Suppressor macrophage treated with lipopolysaccharide for 1 hour (primary cell): ENCODE measurements around the gene AGTPBP1.

Experiments used
- DNase-seq, 3 donors: peaks; one replicate each; pipeline ENCODE4 v3.0.0-alpha.2; 2020 to 2022

AGTPBP1 gene

DNA sequence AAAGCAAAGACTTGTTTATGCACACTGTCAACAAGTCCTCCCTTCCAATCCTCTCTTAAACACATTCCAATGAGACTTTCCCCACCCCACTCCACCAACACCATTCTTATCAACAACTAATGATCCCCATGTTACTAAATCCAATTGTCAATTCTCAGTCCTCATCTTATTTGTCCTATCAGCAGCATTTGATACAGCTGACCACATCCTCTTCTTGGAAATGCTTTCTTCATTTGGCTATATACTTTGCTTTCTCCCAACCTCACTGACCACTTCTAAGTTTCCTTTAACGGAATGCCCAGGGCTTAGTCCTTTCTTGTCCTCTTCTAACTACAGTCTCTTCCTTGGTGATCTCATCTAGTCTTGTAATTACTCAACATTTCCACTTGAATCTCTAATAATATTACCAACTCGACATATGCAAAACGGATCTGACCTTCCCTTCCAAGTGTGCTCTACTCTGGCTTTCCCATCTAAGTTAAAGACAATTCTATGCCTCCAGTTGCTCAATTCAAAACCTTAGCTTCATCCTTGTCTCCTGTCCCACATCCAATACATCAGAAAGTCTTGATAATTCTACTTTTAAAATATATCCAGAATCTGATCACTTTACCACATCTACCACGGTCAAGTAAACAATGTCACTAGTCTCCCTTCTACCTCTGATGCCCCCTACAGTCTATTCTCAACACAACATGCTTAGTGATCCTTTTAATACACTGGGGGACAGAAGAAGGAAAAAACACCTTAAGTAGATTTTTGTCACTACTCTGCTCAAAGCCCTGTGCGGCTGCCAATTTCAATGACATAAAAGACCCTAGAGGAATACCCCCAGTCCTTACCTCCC lies 25.5 kb downstream of the AGTPBP1 start:
- DNase-seq, result peak; percentile 59 to 91 (median 83)

GRCh38 chr9:85715587-85715986 lies 26.2 kb downstream of the AGTPBP1 start:
- peak; percentile 47 to 80 (median 73) for DNase-seq

GRCh38 chr9:85713897-85714296 lies 27.9 kb downstream of the AGTPBP1 start:
- no peak for DNase-seq

DNA sequence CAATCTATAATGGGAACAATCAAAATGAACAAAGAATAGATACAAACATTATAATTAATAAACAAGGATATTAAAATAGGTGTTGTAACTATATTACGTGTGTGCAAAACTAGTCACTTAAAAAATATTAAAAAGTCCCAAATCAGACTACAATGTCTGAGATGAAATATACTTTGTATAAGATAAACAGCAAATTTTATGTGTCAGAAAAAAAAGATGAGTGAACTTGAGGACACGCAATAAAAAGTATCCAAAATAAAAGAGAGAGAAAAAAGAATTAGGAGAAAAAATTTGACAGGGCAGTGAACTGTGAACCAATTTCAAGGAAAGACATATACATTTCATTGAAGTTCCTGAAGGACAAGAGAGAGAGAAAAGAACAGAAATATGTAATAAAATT lies 37.0 kb downstream of the AGTPBP1 start:
- DNase-seq, result no peak

DNA sequence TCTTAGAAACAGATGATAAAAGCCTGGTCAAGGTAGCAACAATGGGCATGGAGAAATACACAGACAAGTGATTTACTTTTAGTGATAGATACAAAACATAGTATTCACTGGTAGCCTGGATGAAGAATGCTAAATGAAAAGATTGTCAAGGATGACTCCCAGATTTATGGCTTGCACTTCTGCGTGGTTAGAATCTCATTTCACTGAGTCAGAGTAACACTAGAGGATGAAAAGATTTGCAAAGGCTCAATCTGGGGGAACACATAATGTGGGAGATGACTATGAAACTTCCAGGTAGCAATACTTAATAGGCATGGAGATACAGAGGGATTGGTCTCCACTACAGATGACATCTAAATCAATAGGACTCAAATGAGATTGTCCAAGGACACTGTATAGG lies 38.4 kb downstream of the AGTPBP1 start:
- DNase-seq, result no peak

DNA sequence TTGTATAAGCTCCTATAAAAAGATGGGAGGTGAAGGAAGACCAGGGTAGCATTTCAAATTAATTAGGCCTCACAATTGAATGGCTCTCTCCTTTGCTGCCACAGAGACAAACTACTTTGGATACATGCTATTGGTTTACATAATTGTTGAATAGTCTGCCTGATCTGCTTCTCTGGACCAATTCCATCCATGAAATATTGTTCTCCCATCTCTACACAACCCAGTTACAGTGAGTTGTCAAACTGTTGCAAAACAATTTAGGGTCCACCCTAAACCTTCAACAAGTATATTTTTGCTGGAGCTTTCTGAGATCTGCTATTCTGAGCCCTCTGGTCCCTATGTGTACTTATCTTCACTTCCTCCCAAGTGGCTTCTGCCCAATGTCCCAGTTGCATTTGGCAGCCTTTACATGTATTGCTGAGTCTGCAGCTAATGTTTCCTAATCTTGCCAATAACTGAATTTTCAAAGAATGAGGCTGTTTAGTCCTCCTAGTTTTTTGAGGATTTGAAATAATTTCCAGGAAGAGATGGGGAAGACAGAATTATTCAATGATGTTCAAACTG lies 38.9 kb downstream of the AGTPBP1 start:
- DNase-seq, result peak in 2 of 3 donors; percentile 10 to 36

GRCh38 chr9:85702191-85702590 lies 39.6 kb downstream of the AGTPBP1 start:
- no peak for DNase-seq

- DNase-seq, result no peak
These were observed 41.4 kb downstream of the AGTPBP1 start for GRCh38 chr9:85700330-85700729.

DNA sequence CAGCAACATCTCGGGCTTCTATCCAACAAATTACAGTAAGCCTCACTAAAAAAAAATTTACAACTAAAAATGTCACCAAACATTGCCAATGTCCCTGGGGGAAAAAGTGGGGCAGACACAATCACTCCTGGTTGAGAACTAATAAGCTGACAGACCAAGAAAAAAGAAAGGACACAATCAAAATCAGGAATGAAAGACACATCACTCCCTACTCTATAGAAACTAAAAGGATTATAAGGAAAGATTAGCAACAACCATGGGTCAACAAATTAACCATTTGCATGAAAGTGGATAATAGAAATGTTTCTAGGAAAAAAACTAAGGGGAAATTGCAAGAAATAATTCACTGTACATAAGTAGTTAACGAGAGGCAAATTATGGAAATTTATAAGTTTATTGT lies 53.4 kb downstream of the AGTPBP1 start:
- no peak for DNase-seq

- DNase-seq, result no peak
These were observed 56.7 kb downstream of the AGTPBP1 start for GRCh38 chr9:85685081-85685480.

DNA sequence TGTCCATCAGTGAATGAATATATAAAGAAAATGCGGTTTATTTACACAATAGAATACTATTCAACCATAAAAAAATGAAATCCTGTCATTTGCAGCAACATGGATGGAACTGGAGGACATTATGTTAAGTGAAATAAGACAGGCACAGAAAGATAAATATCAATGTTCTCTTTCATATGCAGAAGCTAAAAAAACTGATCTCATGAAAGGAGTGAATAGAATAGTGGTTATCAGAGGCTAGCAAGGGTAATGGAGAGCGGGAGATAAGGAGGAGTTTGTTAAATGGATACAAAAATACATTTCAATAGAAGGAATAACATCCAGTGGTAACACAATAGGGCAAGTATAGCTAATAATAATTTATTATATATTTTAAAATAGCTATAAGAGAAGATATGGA lies 65.0 kb downstream of the AGTPBP1 start:
- DNase-seq, result no peak

GRCh38 chr9:85667374-85667773 lies 74.4 kb downstream of the AGTPBP1 start:
- DNase-seq, result no peak

- DNase-seq, result no peak
These were observed 75.7 kb downstream of the AGTPBP1 start for GRCh38 chr9:85666086-85666485.

GRCh38 chr9:85662573-85662972 lies 79.2 kb downstream of the AGTPBP1 start:
- peak in 2 of 3 donors; percentile 22 to 24 for DNase-seq

GRCh38 chr9:85658716-85659115 lies 83.0 kb downstream of the AGTPBP1 start:
- DNase-seq, result no peak

DNA sequence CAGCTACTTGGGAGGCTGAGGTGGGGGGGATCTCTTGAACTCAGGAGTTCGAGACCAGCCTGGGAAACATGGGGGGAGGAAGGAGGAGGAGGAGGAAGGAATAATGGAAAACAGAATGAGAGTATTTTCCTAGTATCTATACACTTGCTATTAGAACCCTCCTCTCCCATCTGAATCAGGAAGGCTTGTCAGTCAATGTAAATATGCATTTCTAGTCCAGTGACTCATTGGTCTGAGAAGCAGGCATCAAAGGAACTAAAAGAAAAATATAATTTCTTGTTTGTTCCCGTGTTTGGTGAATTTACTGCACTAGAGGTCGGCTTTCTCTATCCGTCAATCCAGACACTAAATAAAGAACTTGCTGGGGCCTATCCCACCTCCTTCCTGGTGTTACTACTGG lies 88.6 kb downstream of the AGTPBP1 start:
- DNase-seq, result no peak

DNA sequence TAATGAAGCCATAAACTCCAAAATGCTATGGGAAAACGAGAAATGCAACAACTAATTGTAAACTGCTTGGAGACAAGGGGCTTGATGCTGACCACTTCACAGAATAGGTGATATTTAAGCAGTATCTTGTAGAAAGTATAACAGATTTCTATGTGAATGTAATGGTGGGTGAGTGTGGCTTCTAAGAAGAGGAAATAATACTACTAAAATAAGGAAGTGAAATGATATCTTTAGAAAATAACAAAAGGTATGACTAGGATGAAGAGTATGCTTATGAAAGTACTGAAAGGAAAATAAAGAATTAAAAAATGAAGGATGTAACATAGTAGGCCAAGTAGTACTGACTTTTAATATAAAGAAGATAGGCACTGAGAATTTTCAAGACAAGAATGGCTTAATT lies 94.2 kb downstream of the AGTPBP1 start:
- peak in 1 of 3 donors; percentile 3 for DNase-seq

DNA sequence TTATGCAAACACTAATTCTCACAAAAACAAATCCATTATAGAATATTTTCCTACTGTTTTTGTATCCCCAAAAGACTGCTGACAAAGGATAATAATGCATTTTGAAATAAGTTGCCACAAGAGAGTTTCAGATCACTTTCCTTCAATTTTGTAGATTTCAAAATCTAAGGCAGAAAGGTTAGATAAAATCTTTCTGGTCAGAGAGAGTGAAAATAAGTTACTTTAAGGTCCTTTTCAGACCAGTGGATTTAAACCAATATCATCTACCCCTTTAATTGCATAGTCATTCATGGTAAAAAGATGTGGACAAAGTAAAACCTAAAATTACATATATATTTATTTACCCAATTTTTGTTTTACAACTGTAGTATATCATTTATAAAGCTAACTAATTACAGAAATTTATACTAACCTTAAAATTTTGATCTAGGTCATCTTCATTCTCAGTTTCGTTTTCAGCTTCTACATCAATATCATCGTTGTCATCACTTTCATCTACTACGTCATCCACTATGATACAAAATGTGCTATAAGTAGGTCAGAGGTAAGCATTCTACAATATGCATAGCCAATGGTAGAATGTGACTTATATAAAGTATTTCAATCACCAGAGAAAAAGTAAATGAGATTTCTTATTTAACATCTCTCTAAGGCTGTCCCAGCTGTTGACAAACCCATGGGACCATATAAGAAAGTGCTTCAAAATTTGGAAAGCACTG lies 95.7 kb downstream of the AGTPBP1 start:
- no peak for DNase-seq

GRCh38 chr9:85640425-85640824 lies 101.3 kb downstream of the AGTPBP1 start:
- DNase-seq, result no peak

DNA sequence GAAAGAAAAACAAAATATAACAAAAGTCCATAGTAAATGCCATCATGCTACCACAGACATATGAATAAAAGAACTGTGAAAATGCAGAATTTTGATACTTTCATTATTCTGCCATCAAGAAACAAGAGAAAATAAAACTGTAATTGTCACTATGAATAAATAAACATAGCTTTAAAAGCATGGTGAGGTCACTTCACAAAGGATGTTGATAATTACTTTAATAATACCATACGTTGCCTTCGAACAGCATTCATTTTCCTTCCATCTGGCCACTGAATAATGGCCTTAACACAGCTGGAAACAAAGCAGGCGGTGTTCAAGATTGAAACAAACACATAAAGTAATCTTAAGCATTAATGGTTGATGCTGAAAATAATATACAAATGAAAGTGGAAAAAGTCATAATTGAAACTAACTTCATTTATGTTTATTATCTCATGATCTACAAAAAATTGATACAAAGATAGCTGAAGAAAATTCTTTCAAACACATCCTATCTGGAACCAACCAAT lies 102.0 kb downstream of the AGTPBP1 start:
- no peak for DNase-seq

DNA sequence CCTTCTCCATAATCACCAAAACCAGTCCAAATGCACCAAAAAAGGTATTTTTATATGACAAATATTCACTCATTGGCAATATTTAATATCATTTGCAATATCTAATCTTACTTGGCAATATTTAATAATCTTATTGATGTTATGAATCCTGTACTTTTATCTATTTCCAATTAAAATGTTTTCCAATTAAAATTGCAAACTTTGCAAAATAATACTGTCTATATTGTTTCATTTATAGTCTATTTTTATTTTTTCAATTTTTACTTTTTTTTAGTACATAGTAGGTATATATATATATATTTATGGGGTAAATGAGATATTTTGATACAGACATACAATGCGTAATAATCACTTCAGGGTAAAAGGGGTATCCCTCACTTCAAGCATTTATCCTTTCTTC lies 109.9 kb downstream of the AGTPBP1 start:
- DNase-seq, result no peak

- no peak for DNase-seq
These were observed 111.1 kb downstream of the AGTPBP1 start for GRCh38 chr9:85630676-85631075.

DNA sequence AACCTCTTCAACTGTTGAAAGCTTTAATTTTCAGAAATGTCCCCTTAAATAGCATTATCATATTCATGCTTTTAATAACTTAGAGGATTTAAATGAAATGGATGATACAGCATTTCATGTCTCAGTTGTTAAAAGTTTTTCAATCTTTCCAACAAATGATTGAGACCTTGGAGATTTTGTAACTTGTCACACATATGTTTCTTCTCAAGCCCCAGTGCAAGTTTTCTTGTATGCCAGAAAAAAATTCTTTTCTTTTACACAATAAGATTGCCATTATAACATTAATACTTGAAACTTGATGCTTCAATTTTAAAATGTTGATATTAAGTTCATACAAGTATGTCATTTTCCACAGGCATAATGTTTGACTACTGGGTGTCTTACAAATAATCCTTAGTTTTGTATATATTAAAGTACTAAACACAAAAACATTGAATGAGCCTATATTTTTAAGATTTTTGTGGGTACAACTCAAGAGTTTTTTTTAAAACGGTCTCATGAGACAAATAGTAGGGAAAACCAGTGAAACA lies 124.5 kb downstream of the AGTPBP1 start:
- no peak for DNase-seq
